NT2/D1 (cell line): ENCODE data around the gene DCDC2C.

ENCODE experiments used
- SUZ12 ChIP-seq: IDR thresholded peaks from 2 replicates; pipeline ENCODE4 v1.6.1; 2011; ENCODE audit not compliant: insufficient read length, insufficient read depth; ENCODE audit errors: extremely low read depth
- ZNF274 ChIP-seq: IDR thresholded peaks from 2 replicates; pipeline ENCODE4 v1.6.1; 2011; ENCODE audit warnings: mild to moderate bottlenecking, low read depth, low read length

DNA sequence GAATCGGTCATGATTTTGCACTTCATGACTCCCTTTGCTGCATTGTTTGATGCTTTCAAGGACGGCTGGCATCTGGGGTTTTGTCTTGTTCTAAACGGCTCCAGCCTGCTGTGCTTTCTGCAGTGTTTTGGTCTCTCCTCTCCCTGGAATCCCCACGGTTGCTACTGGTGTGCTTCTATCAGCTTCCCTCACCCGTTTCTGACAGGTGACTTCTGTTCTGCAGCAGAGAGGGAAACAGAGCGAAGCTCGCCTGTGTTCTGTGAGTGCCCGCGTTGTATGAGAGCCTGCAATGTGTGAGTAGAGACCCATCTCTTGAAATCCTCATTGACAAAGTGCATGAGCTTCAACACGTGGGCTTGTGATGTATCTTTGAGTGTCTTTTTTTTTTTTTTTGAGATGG, 102.8 kb downstream of the DCDC2C start:
- TF ChIP-seq ZNF274 (no peak), SUZ12 (no peak)
